HepG2 (cell line): ENCODE data around the gene FOSL2. TPM values are rescaled to one million over a fixed set of nuclear protein-coding genes. Genes with fewer than 3 reads are reported as not detected.
A peak's percentile ranks its signal among the peaks of the same experiment; 100 is the strongest.

ENCODE experiments used
- CAMTA2 ChIP-seq: sonication (generic); formaldehyde crosslinking; IDR thresholded peaks from 2 replicates; pipeline ENCODE4 v1.4.0; 2020; ENCODE audit warnings: mild to moderate bottlenecking, missing genetic modification reagents, borderline replicate concordance
- IKZF4 ChIP-seq: sonication (generic); formaldehyde crosslinking; IDR thresholded peaks from 2 replicates; pipeline ENCODE4 v1.5.1; 2020; ENCODE audit warnings: borderline replicate concordance, mild to moderate bottlenecking, low read depth, missing genetic modification reagents; ENCODE audit errors: not compliant biosample characterization
- KDM5B ChIP-seq: sonication (generic); formaldehyde crosslinking; IDR thresholded peaks from 2 replicates; pipeline ENCODE4 v1.4.0; 2020; ENCODE audit warnings: missing genetic modification reagents, mild to moderate bottlenecking, borderline replicate concordance
- PBX3 ChIP-seq: sonication (generic); formaldehyde crosslinking; IDR thresholded peaks from 2 replicates; pipeline ENCODE4 v1.8.1; 2023; ENCODE audit warnings: missing genetic modification reagents, inconsistent platforms, borderline replicate concordance
- RBM22 ChIP-seq: fragments of 200-400 bp; formaldehyde crosslinking; optimal IDR thresholded peaks from 2 replicates; pipeline ENCODE3; 2017; ENCODE audit warnings: mild to moderate bottlenecking, low read length, moderate library complexity
- RFXANK ChIP-seq: IDR thresholded peaks from 2 replicates; pipeline ENCODE4 v1.6.1; 2016
- THAP9 ChIP-seq: sonication (generic); formaldehyde crosslinking; IDR thresholded peaks from 2 replicates; pipeline ENCODE4; 2020; ENCODE audit warnings: missing genetic modification reagents, mild to moderate bottlenecking, borderline replicate concordance
- ZMAT3 ChIP-seq: sonication (generic); formaldehyde crosslinking; conservative IDR thresholded peaks from 2 replicates; pipeline ENCODE4 v1.7.0; 2021; ENCODE audit warnings: missing genetic modification reagents
- ZNF274 ChIP-seq: sonication (generic); formaldehyde crosslinking; IDR thresholded peaks from 2 replicates; pipeline ENCODE4 v1.5.1; 2020; ENCODE audit warnings: mild to moderate bottlenecking, missing genetic modification reagents
- ZNF432 ChIP-seq: sonication (generic); formaldehyde crosslinking; IDR thresholded peaks from 2 replicates; pipeline ENCODE4 v1.5.0; 2020; ENCODE audit warnings: missing genetic modification reagents, mild to moderate bottlenecking, borderline replicate concordance
- ZNF547 ChIP-seq: sonication (generic); formaldehyde crosslinking; IDR thresholded peaks from 2 replicates; pipeline ENCODE4 v1.5.1; 2020; ENCODE audit warnings: mild to moderate bottlenecking, missing genetic modification reagents
- ZNF598 ChIP-seq: sonication (generic); formaldehyde crosslinking; IDR thresholded peaks from 2 replicates; pipeline ENCODE4 v1.5.1; 2020; ENCODE audit warnings: mild to moderate bottlenecking, missing genetic modification reagents, borderline replicate concordance
- ZNF687 ChIP-seq: sonication (generic); formaldehyde crosslinking; IDR thresholded peaks from 2 replicates; pipeline ENCODE4 v1.5.1; 2020; ENCODE audit warnings: mild to moderate bottlenecking, missing genetic modification reagents, moderate library complexity
- ZNF746 ChIP-seq: sonication (generic); formaldehyde crosslinking; IDR thresholded peaks from 2 replicates; pipeline ENCODE4 v1.8.0; 2022; ENCODE audit warnings: mild to moderate bottlenecking, missing genetic modification reagents
- polyA plus RNA-seq, 8 experiments: library from polyadenylated mRNA; depleted of rRNA in 3 of 8; stranded (reverse) in 7 of 8; unstranded in 1 of 8; fragments of >200 nt; fragmentation: Illumina TruSeq in 4 of 8; extraction: Trizol in 4 of 8; gene quantifications; 2 replicates each; pipeline versions ENCODE4 v1.2.1 to v1.2.3, GENCODE V29; 2011 to 2016; ENCODE audit warnings: low read depth in 4 of 8, missing spikeins in 1 of 8, mixed read lengths in 1 of 8; ENCODE audit not compliant: insufficient read depth in 1 of 8
- total RNA-seq, 5 experiments: library from RNA; depleted of rRNA; stranded (reverse); fragments of >200 nt; fragmentation: Illumina TruSeq; extraction: Trizol; gene quantifications; 2 replicates each; pipeline ENCODE4 v1.2.3, GENCODE V29; 2016; ENCODE audit warnings: low read depth in 1 of 5
- TF ChIP-seq, protein P1 (sequence below): sonication (generic); formaldehyde crosslinking; IDR thresholded peaks from 2 replicates; pipeline ENCODE4 v1.9.0; 2022; ENCODE audit warnings: low read depth, missing genetic modification reagents
- TF ChIP-seq, protein P2 (sequence below): IDR thresholded peaks from 2 replicates; pipeline ENCODE4 v1.6.1; 2016; ENCODE audit warnings: missing compliant biosample characterization, missing genetic modification reagents, borderline replicate concordance

FOSL2 gene
- total and polyA plus RNA-seq, 2 of the 13 experiments (the other 11 are each of a cell fraction or from before 2014, with no cell fraction given) = 3.4 to 18.1 TPM

DNA sequence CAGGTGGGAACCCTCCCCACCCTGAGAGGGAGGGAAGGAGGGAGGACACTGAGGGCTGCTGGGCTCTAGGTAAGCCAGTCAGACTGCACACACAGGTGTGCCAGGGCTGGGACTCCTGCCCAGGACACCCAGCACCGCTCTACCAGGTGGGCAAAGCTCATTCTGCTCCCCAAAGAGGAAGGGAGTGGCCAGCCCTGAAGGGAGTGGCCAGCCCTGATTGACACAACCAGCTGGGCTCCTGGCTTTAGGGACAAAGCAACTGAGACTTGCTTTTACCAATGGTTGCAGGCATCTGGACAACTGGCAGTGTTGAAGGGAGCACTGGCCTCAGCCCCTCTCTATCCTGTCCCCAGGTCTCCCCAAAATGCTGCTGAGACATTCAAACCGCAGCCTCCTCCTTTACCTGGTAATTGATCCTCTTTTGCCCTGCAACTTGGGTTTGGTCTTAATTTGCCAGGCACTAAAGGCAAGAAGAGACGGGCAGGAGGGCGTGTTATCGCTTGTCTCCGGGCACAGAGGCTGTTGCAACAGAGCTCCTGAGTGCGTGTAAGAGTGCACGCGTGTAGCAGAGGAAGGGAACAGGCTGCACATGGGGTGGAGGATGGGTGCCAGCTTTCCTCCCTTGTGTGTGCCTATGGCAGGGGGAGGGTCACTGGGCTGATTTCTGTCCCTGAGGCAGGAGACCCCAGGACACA is 14.5 kb upstream of the FOSL2 start (continued):
- peak; percentile 15; the same call in 1 of the 2 replicates for TF ChIP-seq THAP9
- TF ChIP-seq, protein P1, sequence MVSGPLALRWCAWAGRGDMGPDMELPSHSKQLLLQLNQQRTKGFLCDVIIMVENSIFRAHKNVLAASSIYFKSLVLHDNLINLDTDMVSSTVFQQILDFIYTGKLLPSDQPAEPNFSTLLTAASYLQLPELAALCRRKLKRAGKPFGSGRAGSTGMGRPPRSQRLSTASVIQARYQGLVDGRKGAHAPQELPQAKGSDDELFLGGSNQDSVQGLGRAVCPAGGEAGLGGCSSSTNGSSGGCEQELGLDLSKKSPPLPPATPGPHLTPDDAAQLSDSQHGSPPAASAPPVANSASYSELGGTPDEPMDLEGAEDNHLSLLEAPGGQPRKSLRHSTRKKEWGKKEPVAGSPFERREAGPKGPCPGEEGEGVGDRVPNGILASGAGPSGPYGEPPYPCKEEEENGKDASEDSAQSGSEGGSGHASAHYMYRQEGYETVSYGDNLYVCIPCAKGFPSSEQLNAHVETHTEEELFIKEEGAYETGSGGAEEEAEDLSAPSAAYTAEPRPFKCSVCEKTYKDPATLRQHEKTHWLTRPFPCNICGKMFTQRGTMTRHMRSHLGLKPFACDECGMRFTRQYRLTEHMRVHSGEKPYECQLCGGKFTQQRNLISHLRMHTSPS (CRISPR knock-in tag) = peak; percentile 35; the same call in 1 of the 2 replicates
- no peak for TF ChIP-seq RFXANK (CRISPR knock-in tag)
- peak; percentile 18; the same call in 1 of the 2 replicates for TF ChIP-seq KDM5B (CRISPR knock-in tag)
- peak; percentile 35 for TF ChIP-seq ZNF687 (CRISPR knock-in tag)
- TF ChIP-seq ZNF547 (CRISPR knock-in tag) = peak; percentile 65; the same call in 1 of the 2 replicates
- TF ChIP-seq ZNF598 = peak; percentile 63; the same call in 1 of the 2 replicates
- TF ChIP-seq RBM22 = no peak
- 0 out of 2 replicates have a peak, but pooled peaks have one; percentile 18 for TF ChIP-seq ZNF274 (CRISPR knock-in tag)
- peak; percentile 38 for TF ChIP-seq IKZF4 (CRISPR knock-in tag)
- no peak for TF ChIP-seq CAMTA2 (CRISPR knock-in tag)
- TF ChIP-seq, protein P2, sequence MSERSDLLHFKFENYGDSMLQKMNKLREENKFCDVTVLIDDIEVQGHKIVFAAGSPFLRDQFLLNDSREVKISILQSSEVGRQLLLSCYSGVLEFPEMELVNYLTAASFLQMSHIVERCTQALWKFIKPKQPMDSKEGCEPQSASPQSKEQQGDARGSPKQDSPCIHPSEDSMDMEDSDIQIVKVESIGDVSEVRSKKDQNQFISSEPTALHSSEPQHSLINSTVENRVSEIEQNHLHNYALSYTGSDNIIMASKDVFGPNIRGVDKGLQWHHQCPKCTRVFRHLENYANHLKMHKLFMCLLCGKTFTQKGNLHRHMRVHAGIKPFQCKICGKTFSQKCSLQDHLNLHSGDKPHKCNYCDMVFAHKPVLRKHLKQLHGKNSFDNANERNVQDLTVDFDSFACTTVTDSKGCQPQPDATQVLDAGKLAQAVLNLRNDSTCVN (CRISPR knock-in tag) = no peak
- TF ChIP-seq ZNF746 (CRISPR knock-in tag) = 0 out of 2 replicates have a peak, but pooled peaks have one; percentile 50
- no peak for TF ChIP-seq ZNF432 (CRISPR knock-in tag)
- 0 out of 2 replicates have a peak, but pooled peaks have one; percentile 27 for TF ChIP-seq ZMAT3
- TF ChIP-seq PBX3 (CRISPR knock-in tag) = no peak
